Measurements from ENCODE around the gene TMEM236.

Gene TMEM236

DNA sequence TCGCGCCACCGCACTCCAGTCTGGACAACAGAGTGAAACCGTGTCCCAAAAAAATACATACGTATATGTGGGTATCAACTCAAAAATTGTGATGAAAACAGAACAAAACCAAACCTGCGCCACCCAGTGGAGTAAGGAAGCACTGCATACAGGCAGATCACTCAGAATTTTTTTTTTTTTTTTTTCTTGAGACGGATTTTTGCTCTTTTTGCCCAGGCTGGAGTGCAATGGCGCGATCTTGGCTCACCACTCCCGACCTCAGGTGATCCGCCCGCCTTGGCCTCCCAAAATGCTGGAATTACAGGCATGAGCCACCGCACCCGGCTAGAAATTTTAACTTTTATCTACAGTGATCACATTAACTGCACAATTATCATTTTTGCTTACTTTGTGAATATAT is 9.1 kb upstream of the TMEM236 start:
- no peak overlapping the region for H3K4me3 ChIP-seq (ENCODE audit: low read depth, low read length)

DNA sequence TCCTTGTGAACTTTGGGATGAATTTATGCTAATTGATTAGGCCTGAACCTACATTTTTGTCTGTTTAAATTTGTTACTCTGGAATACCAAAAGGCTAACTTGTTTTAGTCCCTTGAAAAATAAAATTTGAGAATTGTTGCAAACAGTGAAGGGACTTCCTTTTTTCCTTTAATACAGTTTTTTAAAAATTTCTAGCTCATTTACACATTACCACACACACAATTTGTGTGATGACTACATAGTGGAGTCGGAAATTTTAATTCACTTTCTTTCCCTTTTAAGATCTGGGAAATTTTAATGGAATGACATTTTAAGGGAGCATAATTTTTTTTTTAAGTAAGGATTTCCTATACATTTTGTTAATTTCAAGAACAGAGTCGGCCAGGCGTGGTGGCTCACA is 8.6 kb upstream of the TMEM236 start:
- Histone ChIP-seq H3K4me1 (ENCODE audit: control insufficient read depth, insufficient read depth, low read length) (no peaks in the 10 kb centered on the region), H3K9me3 (ENCODE audit: control insufficient read depth, insufficient read depth, low read depth, low read length) (no peaks in the 10 kb centered on the region), H3K9ac (ENCODE audit: low read length) (no peak overlapping the region), H3K36me3 (ENCODE audit: control insufficient read depth, insufficient read depth, low read length) (no peaks in the 10 kb centered on the region), H3K27me3 (ENCODE audit: control insufficient read depth, insufficient read depth, low read length) (no peaks in the 10 kb centered on the region), H3K4me3 (ENCODE audit: low read depth, low read length) (no peak overlapping the region), H3K27ac (ENCODE audit: low read depth, low read length) (no peak overlapping the region)

More for the DNA sequence above, 9.1 kb upstream of the TMEM236 start:
- H3K9ac ChIP-seq (ENCODE audit: low read length): no peak overlapping the region
- H3K4me1 ChIP-seq (ENCODE audit: control insufficient read depth, insufficient read depth, low read length): no peaks in the 10 kb centered on the region
- H3K27me3 ChIP-seq (ENCODE audit: control insufficient read depth, insufficient read depth, low read length): no peaks in the 10 kb centered on the region
- H3K27ac ChIP-seq (ENCODE audit: low read depth, low read length): no peak overlapping the region
- no peaks in the 10 kb centered on the region for H3K36me3 ChIP-seq (ENCODE audit: control insufficient read depth, insufficient read depth, low read length)
- no peaks in the 10 kb centered on the region for H3K9me3 ChIP-seq (ENCODE audit: control insufficient read depth, insufficient read depth, low read depth, low read length)

DNA sequence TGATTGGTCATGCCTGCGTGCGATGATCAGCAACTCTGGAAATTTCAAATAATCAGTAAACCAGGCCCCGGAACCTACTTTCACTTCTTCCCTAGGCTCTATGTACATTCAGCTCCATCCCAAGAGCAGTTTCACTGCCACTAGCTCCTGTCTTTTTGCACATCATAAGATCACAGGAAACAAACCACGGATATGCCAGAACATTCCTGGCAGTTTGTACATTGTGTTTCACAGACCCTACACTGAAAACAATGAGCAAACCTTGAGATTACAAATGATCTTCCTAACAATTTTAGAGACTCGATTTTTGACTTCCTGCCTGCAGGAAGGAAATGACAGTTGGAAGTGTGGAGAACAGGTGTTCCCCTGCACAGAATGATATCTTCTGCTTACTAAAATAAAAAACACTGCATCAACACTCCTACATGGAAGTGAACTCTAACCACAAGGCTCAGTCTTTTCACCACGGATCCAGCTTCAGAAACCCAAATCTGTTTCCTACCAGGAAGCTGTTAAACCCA is 7.6 kb upstream of the TMEM236 start:
- Histone ChIP-seq H3K9me3 (ENCODE audit: control insufficient read depth, insufficient read depth, low read depth, low read length) (no peaks in the 10 kb centered on the region), H3K27ac (ENCODE audit: low read depth, low read length) (no peak overlapping the region), H3K4me3 (ENCODE audit: low read depth, low read length) (no peak overlapping the region), H3K9ac (ENCODE audit: low read length) (no peak overlapping the region), H3K27me3 (ENCODE audit: control insufficient read depth, insufficient read depth, low read length) (no peaks in the 10 kb centered on the region), H3K4me1 (ENCODE audit: control insufficient read depth, insufficient read depth, low read length) (no peaks in the 10 kb centered on the region), H3K36me3 (ENCODE audit: control insufficient read depth, insufficient read depth, low read length) (no peaks in the 10 kb centered on the region)

DNA sequence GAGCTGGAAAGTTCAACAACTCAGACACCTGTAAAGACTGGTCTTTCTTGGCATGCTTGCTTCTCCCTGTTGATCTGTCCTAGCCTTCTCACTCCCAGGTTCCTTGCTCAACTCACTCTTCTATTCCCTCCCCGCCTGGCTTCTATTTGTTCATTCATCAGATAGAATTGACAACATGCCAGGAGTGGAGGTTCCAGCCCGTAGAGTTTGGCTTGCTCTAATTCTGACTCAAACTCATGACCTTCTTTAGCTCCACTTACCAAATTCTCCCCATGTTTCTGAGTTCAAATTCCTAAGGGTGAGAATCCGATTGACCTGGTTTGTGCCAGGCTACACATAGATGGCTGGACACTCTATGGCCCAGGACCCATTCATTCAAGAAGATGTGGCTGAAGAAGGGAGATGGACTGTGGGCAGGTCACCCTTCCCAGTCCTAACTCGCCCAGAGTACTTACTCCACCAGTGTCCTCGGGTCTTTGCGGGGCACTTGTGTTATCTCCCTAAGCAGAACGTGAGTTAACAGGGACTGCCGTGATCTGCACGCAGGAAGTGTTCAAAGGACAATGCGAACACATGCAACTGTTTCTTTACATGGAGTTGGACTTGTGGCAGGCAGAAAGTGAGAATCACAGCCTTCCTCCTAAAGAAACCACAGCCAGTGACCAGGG is 4.0 kb upstream of the TMEM236 start:
- Histone ChIP-seq H3K4me1 (ENCODE audit: control insufficient read depth, insufficient read depth, low read length) (no peaks in the 10 kb centered on the region), H3K9ac (ENCODE audit: low read length) (no peak overlapping the region)

DNA sequence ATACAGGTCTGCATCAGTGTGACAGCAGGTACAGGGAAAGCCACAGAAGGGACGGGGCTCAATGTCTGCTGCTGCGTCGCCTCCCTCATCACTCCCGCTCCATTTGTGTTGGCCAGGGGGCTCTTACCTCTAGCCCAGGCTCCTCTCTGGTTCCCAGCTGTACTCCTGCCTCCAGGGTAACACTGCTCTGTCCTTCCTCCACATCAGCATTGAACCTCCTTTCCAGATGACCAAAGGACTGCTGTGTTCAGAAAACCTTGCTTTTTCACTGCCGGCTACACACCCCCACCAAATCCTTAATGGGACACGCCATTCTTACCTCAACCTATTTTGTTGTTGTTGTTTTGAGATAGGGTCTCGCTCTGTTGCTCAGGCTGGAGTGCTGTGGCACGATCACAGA is 2.1 kb upstream of the TMEM236 start:
- Histone ChIP-seq H3K9me3 (ENCODE audit: control insufficient read depth, insufficient read depth, low read depth, low read length) (no peaks in the 10 kb centered on the region), H3K9ac (ENCODE audit: low read length) (no peak overlapping the region), H3K4me1 (ENCODE audit: control insufficient read depth, insufficient read depth, low read length) (no peaks in the 10 kb centered on the region), H3K27ac (ENCODE audit: low read depth, low read length) (no peak overlapping the region), H3K27me3 (ENCODE audit: control insufficient read depth, insufficient read depth, low read length) (no peaks in the 10 kb centered on the region), H3K36me3 (ENCODE audit: control insufficient read depth, insufficient read depth, low read length) (no peaks in the 10 kb centered on the region), H3K4me3 (ENCODE audit: low read depth, low read length) (no peak overlapping the region)

More for the DNA sequence above, 4.0 kb upstream of the TMEM236 start:
- Histone ChIP-seq H3K36me3 (ENCODE audit: control insufficient read depth, insufficient read depth, low read length) (no peaks in the 10 kb centered on the region), H3K4me3 (ENCODE audit: low read depth, low read length) (no peak overlapping the region), H3K27me3 (ENCODE audit: control insufficient read depth, insufficient read depth, low read length) (no peaks in the 10 kb centered on the region), H3K27ac (ENCODE audit: low read depth, low read length) (no peak overlapping the region), H3K9me3 (ENCODE audit: control insufficient read depth, insufficient read depth, low read depth, low read length) (no peaks in the 10 kb centered on the region)

DNA sequence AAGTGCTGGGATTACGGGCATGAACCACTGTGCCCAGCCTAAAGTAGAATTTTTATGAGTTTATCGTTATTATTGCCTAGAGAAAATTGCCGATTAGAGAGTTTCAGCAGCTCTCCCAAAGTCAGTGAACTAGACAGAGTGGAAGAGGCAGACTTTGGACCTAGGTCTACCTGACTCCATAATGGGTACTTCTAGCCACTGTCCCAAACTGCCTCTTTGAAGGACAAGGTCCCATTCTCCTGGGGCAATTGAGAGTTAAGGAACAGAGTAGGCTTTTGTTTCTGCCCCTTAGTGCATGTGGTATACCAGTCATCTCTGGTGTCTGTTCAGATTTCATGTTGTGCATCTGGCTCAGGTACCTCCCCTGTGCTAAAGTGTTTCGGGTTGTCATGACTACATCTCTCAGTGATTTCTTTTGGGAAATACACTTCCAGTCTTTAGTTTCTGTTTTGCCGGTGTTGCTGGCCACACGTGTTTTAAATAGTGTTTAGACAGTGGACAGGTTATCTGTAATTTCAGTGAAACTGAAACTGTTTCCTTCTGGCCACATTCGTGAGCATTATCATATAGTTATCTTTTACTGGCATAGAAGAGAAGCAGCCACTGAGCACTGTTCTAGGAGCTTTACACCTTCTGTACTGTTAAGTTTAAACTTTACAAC is 4.7 kb downstream of the TMEM236 start:
- Histone ChIP-seq H3K27ac (ENCODE audit: low read depth, low read length) (no peak overlapping the region), H3K4me1 (ENCODE audit: control insufficient read depth, insufficient read depth, low read length) (no peaks in the 10 kb centered on the region), H3K27me3 (ENCODE audit: control insufficient read depth, insufficient read depth, low read length) (peaks cover 2% of the 10 kb centered on the region; the same call in 1 of the 2 replicates), H3K9me3 (ENCODE audit: control insufficient read depth, insufficient read depth, low read depth, low read length) (no peaks in the 10 kb centered on the region), H3K36me3 (ENCODE audit: control insufficient read depth, insufficient read depth, low read length) (no peaks in the 10 kb centered on the region), H3K9ac (ENCODE audit: low read length) (no peak overlapping the region), H3K4me3 (ENCODE audit: low read depth, low read length) (no peak overlapping the region)

DNA sequence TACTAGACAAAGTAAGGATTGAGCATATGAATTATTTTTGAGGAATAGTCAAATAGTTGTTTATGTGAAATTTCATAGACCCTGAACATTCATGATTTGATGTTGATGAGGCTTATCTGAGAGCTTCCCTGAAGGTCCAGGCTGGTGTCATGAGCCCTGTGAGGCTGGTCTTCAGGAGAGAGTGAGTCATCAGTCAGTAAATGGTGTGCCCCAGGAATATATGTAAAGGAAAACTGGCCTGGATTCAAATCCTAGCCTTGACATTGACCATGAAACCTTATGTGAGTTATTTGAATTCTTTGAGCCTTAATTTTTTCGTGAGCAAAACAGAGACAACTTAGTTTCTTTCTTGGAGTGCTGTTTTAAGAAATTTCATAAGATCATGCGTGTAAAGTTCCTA is 6.2 kb downstream of the TMEM236 start:
- H3K4me1 ChIP-seq (ENCODE audit: control insufficient read depth, insufficient read depth, low read length): no peaks in the 10 kb centered on the region
- H3K27ac ChIP-seq (ENCODE audit: low read depth, low read length): no peak overlapping the region
- no peaks in the 10 kb centered on the region for H3K36me3 ChIP-seq (ENCODE audit: control insufficient read depth, insufficient read depth, low read length)
- H3K9me3 ChIP-seq (ENCODE audit: control insufficient read depth, insufficient read depth, low read depth, low read length): no peaks in the 10 kb centered on the region
- peaks cover 15% of the 10 kb centered on the region for H3K27me3 ChIP-seq (ENCODE audit: control insufficient read depth, insufficient read depth, low read length)
- no peak overlapping the region for H3K9ac ChIP-seq (ENCODE audit: low read length)
- H3K4me3 ChIP-seq (ENCODE audit: low read depth, low read length): no peak overlapping the region

DNA sequence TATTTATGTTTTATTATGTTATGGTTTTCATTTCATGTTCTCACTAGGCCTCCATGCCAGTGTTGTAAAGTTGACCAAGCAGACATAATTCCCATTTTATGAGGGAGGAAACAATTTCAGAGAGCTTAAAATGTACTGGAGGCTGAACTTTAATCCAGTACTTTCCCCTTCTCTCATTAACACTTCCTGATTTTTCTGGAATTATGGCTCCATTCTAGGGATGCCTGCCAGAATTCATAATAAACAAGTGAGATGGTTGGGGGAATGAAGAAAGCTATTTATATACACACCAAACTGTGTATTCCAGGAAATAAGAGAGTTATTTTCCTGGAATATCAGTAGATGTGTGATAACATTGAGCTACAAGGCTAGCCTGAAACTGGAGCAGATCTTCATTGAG is 6.9 kb downstream of the TMEM236 start:
- H3K4me1 ChIP-seq (ENCODE audit: control insufficient read depth, insufficient read depth, low read length): peaks cover 3% of the 10 kb centered on the region; the same call in 1 of the 2 replicates
- H3K27ac ChIP-seq (ENCODE audit: low read depth, low read length): no peak overlapping the region
- peaks cover 22% of the 10 kb centered on the region for H3K27me3 ChIP-seq (ENCODE audit: control insufficient read depth, insufficient read depth, low read length)
- H3K9me3 ChIP-seq (ENCODE audit: control insufficient read depth, insufficient read depth, low read depth, low read length): no peaks in the 10 kb centered on the region
- no peak overlapping the region for H3K9ac ChIP-seq (ENCODE audit: low read length)
- H3K36me3 ChIP-seq (ENCODE audit: control insufficient read depth, insufficient read depth, low read length): no peaks in the 10 kb centered on the region
- no peak overlapping the region for H3K4me3 ChIP-seq (ENCODE audit: low read depth, low read length)

DNA sequence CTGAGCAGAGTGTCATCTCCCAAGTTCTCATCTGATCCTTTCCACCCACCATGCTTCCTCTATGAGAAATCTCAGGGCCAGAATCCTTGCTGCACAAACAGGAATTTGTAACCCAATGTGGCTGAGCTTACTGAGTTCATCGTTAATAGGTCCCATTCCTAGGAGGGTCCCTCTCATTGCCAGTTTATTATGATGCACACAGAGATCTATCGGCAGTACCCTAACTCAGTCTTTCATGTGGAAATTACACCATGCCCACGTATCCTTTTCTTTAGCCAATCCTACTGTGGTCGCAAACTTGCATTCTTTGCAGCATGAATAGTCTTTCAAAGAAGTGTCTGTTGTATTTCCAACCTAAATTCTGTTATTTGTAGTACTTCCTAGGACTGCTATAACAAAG is 12.1 kb downstream of the TMEM236 start:
- Histone ChIP-seq H3K36me3 (ENCODE audit: control insufficient read depth, insufficient read depth, low read length) (no peaks in the 10 kb centered on the region), H3K27me3 (ENCODE audit: control insufficient read depth, insufficient read depth, low read length) (peaks cover 52% of the 10 kb centered on the region), H3K9ac (ENCODE audit: low read length) (no peak overlapping the region), H3K4me1 (ENCODE audit: control insufficient read depth, insufficient read depth, low read length) (peaks cover 8% of the 10 kb centered on the region; the same call in 1 of the 2 replicates), H3K9me3 (ENCODE audit: control insufficient read depth, insufficient read depth, low read depth, low read length) (peaks cover 6% of the 10 kb centered on the region), H3K4me3 (ENCODE audit: low read depth, low read length) (no peak overlapping the region), H3K27ac (ENCODE audit: low read depth, low read length) (no peak overlapping the region)

DNA sequence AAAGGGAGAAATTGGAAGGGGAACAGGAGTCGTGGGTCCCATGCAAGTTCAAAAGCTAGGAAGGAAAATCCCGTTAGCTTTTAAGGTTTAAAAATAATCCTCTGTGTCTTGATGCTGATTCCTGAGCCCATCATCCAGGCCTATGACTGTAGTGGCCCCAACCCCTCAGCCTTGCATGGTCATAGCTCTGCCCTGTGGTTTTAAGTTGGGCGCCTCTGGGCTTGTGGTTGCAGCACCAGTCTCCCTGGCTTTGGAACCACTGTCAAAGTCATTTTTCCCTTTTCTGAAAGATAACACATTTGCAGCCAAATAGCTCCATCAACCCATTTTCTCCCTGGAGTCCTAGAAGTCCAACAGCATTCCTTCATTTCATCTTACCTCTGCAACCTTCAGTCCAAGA is 13.6 kb downstream of the TMEM236 start:
- H3K9me3 ChIP-seq (ENCODE audit: control insufficient read depth, insufficient read depth, low read depth, low read length): peaks cover 6% of the 10 kb centered on the region
- H3K27ac ChIP-seq (ENCODE audit: low read depth, low read length): no peak overlapping the region
- H3K4me3 ChIP-seq (ENCODE audit: low read depth, low read length): no peak overlapping the region
- H3K9ac ChIP-seq (ENCODE audit: low read length): no peak overlapping the region
- H3K27me3 ChIP-seq (ENCODE audit: control insufficient read depth, insufficient read depth, low read length): peaks cover 52% of the 10 kb centered on the region
- peaks cover 8% of the 10 kb centered on the region; the same call in 1 of the 2 replicates for H3K4me1 ChIP-seq (ENCODE audit: control insufficient read depth, insufficient read depth, low read length)
- no peaks in the 10 kb centered on the region for H3K36me3 ChIP-seq (ENCODE audit: control insufficient read depth, insufficient read depth, low read length)

DNA sequence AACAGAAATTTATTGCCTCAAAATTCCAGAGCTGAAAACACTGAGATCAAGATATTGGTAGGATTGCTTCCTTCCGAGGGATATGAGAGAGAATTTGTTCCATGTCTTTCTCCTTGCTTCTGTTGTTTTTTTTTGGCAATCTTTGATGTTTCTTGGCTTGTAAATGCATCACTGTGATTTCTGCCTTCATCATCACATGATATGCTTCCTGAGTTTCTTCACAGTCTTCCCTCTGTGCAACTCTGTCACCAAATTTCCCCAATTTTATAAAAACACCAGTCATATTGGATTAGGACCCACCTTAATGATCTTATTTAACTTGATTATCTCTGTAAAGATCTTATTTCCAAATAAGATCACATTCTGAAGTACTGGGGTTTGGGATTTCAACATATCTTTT is 14.7 kb downstream of the TMEM236 start:
- H3K4me3 ChIP-seq (ENCODE audit: low read depth, low read length): no peak overlapping the region
- no peak overlapping the region for H3K27ac ChIP-seq (ENCODE audit: low read depth, low read length)
- peaks cover 50% of the 10 kb centered on the region for H3K27me3 ChIP-seq (ENCODE audit: control insufficient read depth, insufficient read depth, low read length)
- H3K36me3 ChIP-seq (ENCODE audit: control insufficient read depth, insufficient read depth, low read length): no peaks in the 10 kb centered on the region
- peaks cover 6% of the 10 kb centered on the region for H3K9me3 ChIP-seq (ENCODE audit: control insufficient read depth, insufficient read depth, low read depth, low read length)
- peaks cover 8% of the 10 kb centered on the region; the same call in 1 of the 2 replicates for H3K4me1 ChIP-seq (ENCODE audit: control insufficient read depth, insufficient read depth, low read length)
- H3K9ac ChIP-seq (ENCODE audit: low read length): no peak overlapping the region
